ENCODE measurements around the gene TAC3. TPM values are rescaled to one million over a fixed set of nuclear protein-coding genes. Genes with fewer than 3 reads are reported as not detected.
"Not testable (repeated sequence)": the region's sequence is repeated elsewhere in the genome, so short reads cannot be mapped to it uniquely, and the experiment has no call there.

TAC3 gene
- not detected for total RNA-seq

GRCh38 chr12:57016348-57016747 lies at the start of gene TAC3:
TAC3 (minus strand) TSS chr12:57016529; CDS start chr12:57015797, 732 bp downstream.
- DNase-seq (ENCODE audit: low spot score in 2 of 2), result no peak
- H3K9me3 ChIP-seq, result no peaks in the 10 kb centered on the region
- no peak within 1 kb of the TSS for H3K27ac ChIP-seq
- H3K36me3 ChIP-seq, result no peaks in the 10 kb centered on the region
- WGBS, 2 donors, result 45 to 55% methylated on average over 6 of the region's 6 CpGs
- H3K27me3 ChIP-seq, result peaks cover 0 to 3% of the 10 kb centered on the region in 2 donors
- no peak within 1 kb of the TSS for H3K4me3 ChIP-seq
- H3K4me1 ChIP-seq, result no peaks in the 10 kb centered on the region
- no peak for TF ChIP-seq CTCF (IDR thresholded peaks at IDR 0.05)
- TF ChIP-seq EP300 (IDR thresholded peaks at IDR 0.05), result no peak
- no peak for TF ChIP-seq POLR2A (IDR thresholded peaks at IDR 0.05)

- no peak for DNase-seq (ENCODE audit: low spot score in 2 of 2)
- WGBS, 2 donors, result 58 to 59% methylated on average over 5 of the region's 5 CpGs
- TF ChIP-seq POLR2A (IDR thresholded peaks at IDR 0.05), result no peak
- no peak for TF ChIP-seq CTCF (IDR thresholded peaks at IDR 0.05)
Observed at GRCh38 chr12:57063991-57064685, 47.8 kb upstream of the TAC3 start.

GRCh38 chr12:57058454-57058853 lies 42.1 kb upstream of the TAC3 start:
- WGBS, 2 donors, result 84% methylated on average over 1 of the region's 1 CpG
- Histone ChIP-seq H3K27me3 (no peaks in the 10 kb centered on the region), H3K9me3 (no peaks in the 10 kb centered on the region), H3K4me1 (peaks cover 0 to 11% (median 0%) of the 10 kb centered on the region in 4 donors), H3K4me3 (no peak overlapping the region), H3K36me3 (peaks cover 0 to 32% (median 0%) of the 10 kb centered on the region in 3 donors), H3K27ac (no peak overlapping the region)
- TF ChIP-seq EP300 (IDR thresholded peaks at IDR 0.05) (no peak), CTCF (IDR thresholded peaks at IDR 0.05) (no peak), POLR2A (IDR thresholded peaks at IDR 0.05) (no peak)
- no peak for DNase-seq (ENCODE audit: low spot score in 2 of 2)

More at GRCh38 chr12:57063991-57064685, 47.8 kb upstream of the TAC3 start:
- H3K36me3 ChIP-seq, result peaks cover 0 to 42% (median 0%) of the 10 kb centered on the region in 3 donors
- no peak overlapping the region for H3K4me3 ChIP-seq
- peaks cover 0 to under 1% (median 0%) of the 10 kb centered on the region in 4 donors for H3K4me1 ChIP-seq
- H3K9me3 ChIP-seq, result no peaks in the 10 kb centered on the region
- H3K27me3 ChIP-seq, result no peaks in the 10 kb centered on the region
- peak overlapping the region in 2 of 4 donors; percentile 35 to 36 for H3K27ac ChIP-seq

GRCh38 chr12:57057067-57057751 lies 40.9 kb upstream of the TAC3 start:
- TF ChIP-seq CTCF (IDR thresholded peaks at IDR 0.05), result no peak
- TF ChIP-seq EP300 (IDR thresholded peaks at IDR 0.05), result no peak
- TF ChIP-seq POLR2A (IDR thresholded peaks at IDR 0.05), result no peak
- DNase-seq (ENCODE audit: low spot score in 2 of 2), result no peak
- 76 to 80% methylated on average over 6 of the region's 6 CpGs for WGBS, 2 donors
- Histone ChIP-seq H3K27ac (peak overlapping the region in 3 of 4 donors; percentile 19 to 45 (median 41)), H3K9me3 (no peaks in the 10 kb centered on the region), H3K36me3 (peaks cover 0 to 32% (median 0%) of the 10 kb centered on the region in 3 donors), H3K4me3 (peak overlapping the region in 1 of 4 donors; percentile 3), H3K27me3 (no peaks in the 10 kb centered on the region), H3K4me1 (peaks cover 0 to 11% (median 0%) of the 10 kb centered on the region in 4 donors)

- no peaks in the 10 kb centered on the region for H3K27me3 ChIP-seq
- WGBS, 2 donors, result 46 to 64% methylated on average over 3 of the region's 3 CpGs
- H3K36me3 ChIP-seq, result peaks cover 0 to 26% (median 0%) of the 10 kb centered on the region in 3 donors
- no peak for TF ChIP-seq EP300 (IDR thresholded peaks at IDR 0.05)
- TF ChIP-seq CTCF (IDR thresholded peaks at IDR 0.05), result no peak
- TF ChIP-seq POLR2A (IDR thresholded peaks at IDR 0.05), result no peak
- peak overlapping the region in 2 of 4 donors; percentile 23 to 45 for H3K27ac ChIP-seq
- DNase-seq (ENCODE audit: low spot score in 2 of 2), result no peak
- no peak overlapping the region for H3K4me3 ChIP-seq
- no peaks in the 10 kb centered on the region for H3K9me3 ChIP-seq
- H3K4me1 ChIP-seq, result peaks cover 0 to 11% (median 0%) of the 10 kb centered on the region in 4 donors
Observed at GRCh38 chr12:57055824-57056223, 39.5 kb upstream of the TAC3 start.

- H3K9me3 ChIP-seq; H3K27me3 ChIP-seq; DNase-seq (ENCODE audit: low spot score in 2 of 2); H3K27ac ChIP-seq; H3K4me3 ChIP-seq; H3K36me3 ChIP-seq: not testable (repeated sequence)
- peaks cover 0 to 11% (median 0%) of the 10 kb centered on the region in 4 donors for H3K4me1 ChIP-seq
- WGBS, 2 donors, result 95 to 97% methylated on average over 4 of the region's 4 CpGs
Observed at GRCh38 chr12:57053901-57054300, 37.6 kb upstream of the TAC3 start.

GRCh38 chr12:57053146-57053545 lies 36.8 kb upstream of the TAC3 start:
- WGBS, 2 donors, result 89 to 96% methylated on average over 4 of the region's 4 CpGs
- peaks cover 0 to 11% (median 0%) of the 10 kb centered on the region in 4 donors for H3K4me1 ChIP-seq
- H3K4me3 ChIP-seq; DNase-seq (ENCODE audit: low spot score in 2 of 2); H3K9me3 ChIP-seq; H3K27ac ChIP-seq; H3K36me3 ChIP-seq; H3K27me3 ChIP-seq: not testable (repeated sequence)
